ENCODE measurements around the gene LEUTX.

DNA sequence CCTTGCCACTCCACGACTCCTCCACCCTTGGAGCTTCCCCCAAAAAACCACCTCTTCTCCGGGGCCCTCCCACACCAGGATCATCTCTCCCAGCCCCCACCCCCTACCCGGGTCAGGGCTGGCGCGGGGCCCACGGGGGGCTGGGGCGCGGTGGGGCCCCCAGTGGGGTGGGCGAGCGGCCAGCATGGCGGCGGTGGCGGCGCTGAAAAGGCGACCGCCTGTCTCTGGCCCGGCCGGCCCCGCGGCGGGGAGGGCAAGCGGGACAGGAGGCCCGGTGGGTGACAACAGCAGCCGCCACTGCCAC is 54.5 kb downstream of the LEUTX start:
- TF ChIP-seq, protein P1, sequence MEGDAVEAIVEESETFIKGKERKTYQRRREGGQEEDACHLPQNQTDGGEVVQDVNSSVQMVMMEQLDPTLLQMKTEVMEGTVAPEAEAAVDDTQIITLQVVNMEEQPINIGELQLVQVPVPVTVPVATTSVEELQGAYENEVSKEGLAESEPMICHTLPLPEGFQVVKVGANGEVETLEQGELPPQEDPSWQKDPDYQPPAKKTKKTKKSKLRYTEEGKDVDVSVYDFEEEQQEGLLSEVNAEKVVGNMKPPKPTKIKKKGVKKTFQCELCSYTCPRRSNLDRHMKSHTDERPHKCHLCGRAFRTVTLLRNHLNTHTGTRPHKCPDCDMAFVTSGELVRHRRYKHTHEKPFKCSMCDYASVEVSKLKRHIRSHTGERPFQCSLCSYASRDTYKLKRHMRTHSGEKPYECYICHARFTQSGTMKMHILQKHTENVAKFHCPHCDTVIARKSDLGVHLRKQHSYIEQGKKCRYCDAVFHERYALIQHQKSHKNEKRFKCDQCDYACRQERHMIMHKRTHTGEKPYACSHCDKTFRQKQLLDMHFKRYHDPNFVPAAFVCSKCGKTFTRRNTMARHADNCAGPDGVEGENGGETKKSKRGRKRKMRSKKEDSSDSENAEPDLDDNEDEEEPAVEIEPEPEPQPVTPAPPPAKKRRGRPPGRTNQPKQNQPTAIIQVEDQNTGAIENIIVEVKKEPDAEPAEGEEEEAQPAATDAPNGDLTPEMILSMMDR (IDR thresholded peaks at IDR 0.05) = no peak
- TF ChIP-seq POLR2A (IDR thresholded peaks at IDR 0.05) = no peak

Measured in testis (tissue), 2 donors.